GM23338 (cell line): ENCODE data around the gene GCKR.

Experiments used
- CREB1 ChIP-seq: fragments of 250-450 bp; sonication (Bioruptor Pico); IDR thresholded peaks from 2 replicates; pipeline ENCODE4 v1.5.0; 2020; ENCODE audit warnings: low read depth, mild to moderate bottlenecking, moderate library complexity
- EZH2 ChIP-seq: fragments of 200-600 bp; sonication (generic); IDR thresholded peaks from one replicate; pipeline ENCODE4 v1.8.0; 2017; ENCODE audit warnings: antibody characterized with exemption, mild to moderate bottlenecking, low read depth; ENCODE audit not compliant: unreplicated experiment
- EZH2phosphoT487 ChIP-seq: fragments of 200-600 bp; sonication (generic); IDR thresholded peaks from one replicate; pipeline ENCODE4 v1.8.1; 2018; ENCODE audit warnings: antibody characterized with exemption; ENCODE audit not compliant: unreplicated experiment
- NANOG ChIP-seq: IDR thresholded peaks from 2 replicates; pipeline ENCODE4 v1.6.1; 2016; ENCODE audit warnings: antibody characterized with exemption, borderline replicate concordance
- POLR2AphosphoS5 ChIP-seq: IDR thresholded peaks from 2 replicates; pipeline ENCODE4 v1.6.1; 2016; ENCODE audit warnings: antibody characterized with exemption, low read depth
- ZNF331 ChIP-seq: fragments of 250-450 bp; sonication (Bioruptor Pico); IDR thresholded peaks from 2 replicates; pipeline ENCODE4 v1.5.0; 2020; ENCODE audit warnings: low read depth, mild to moderate bottlenecking, moderate library complexity
- TF ChIP-seq, protein P1 (sequence below), 2 experiments: fragments of 200-600 bp in 1 of 2; sonication (generic) in 1 of 2; conservative IDR thresholded peaks; 2 replicates each; pipeline versions ENCODE4 v1.5.1 to v1.6.1; 2016 to 2017; ENCODE audit warnings: antibody characterized with exemption in 2 of 2, low read depth in 2 of 2, mild to moderate bottlenecking in 2 of 2, moderate library complexity in 1 of 2

- TF ChIP-seq EZH2 (no peak), POLR2AphosphoS5 (no peak), EZH2phosphoT487 (no peak), CREB1 (CRISPR knock-in tag) (no peak), ZNF331 (no peak), NANOG (no peak)
- TF ChIP-seq, protein P1, sequence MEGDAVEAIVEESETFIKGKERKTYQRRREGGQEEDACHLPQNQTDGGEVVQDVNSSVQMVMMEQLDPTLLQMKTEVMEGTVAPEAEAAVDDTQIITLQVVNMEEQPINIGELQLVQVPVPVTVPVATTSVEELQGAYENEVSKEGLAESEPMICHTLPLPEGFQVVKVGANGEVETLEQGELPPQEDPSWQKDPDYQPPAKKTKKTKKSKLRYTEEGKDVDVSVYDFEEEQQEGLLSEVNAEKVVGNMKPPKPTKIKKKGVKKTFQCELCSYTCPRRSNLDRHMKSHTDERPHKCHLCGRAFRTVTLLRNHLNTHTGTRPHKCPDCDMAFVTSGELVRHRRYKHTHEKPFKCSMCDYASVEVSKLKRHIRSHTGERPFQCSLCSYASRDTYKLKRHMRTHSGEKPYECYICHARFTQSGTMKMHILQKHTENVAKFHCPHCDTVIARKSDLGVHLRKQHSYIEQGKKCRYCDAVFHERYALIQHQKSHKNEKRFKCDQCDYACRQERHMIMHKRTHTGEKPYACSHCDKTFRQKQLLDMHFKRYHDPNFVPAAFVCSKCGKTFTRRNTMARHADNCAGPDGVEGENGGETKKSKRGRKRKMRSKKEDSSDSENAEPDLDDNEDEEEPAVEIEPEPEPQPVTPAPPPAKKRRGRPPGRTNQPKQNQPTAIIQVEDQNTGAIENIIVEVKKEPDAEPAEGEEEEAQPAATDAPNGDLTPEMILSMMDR (conservative IDR thresholded peaks at IDR 0.05; ENCODE audit: low read depth in 2 of 2): no peak
Measured at GRCh38 chr2:27572998-27573429, 76.4 kb downstream of the GCKR start.
